ENCODE measurements around the gene DHX34. TPM values are rescaled to one million over a fixed set of nuclear protein-coding genes. Genes with fewer than 3 reads are reported as not detected.
"Not testable (repeated sequence)": the region's sequence is repeated elsewhere in the genome, so short reads cannot be mapped to it uniquely, and the experiment has no call there.

The DHX34 gene
- total and polyA plus RNA-seq, 4 donors: 1.5 to 14.6 (median 9.6) TPM

DNA sequence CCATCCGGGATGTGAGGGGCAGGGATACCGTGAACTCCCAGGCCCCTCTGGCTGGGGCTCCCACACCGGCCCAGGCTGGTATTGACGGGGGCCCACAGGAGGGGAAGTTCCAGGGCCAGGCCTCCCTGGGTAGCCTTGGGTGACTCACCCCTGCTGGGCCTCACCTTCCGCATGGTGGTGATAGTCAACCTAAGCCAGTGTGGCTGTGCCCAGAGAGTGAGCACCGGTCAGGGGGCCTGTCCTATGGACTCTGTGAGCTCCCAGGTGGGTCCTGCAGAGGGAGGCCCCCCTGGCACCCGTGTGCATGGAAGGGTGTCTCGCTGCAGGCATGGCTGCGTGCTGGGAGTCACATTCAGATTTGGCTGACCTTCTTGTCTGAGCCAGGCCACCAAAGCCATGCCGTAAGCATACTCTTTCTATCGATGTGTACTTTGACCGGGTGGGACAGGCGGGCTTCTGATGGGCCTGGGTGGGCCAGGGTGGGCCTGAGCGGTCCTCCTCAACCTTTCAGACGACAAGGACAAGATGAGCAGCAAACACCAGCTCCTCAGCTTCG, 27.6 kb downstream of the DHX34 start:
- no peak for DNase-seq
- Histone ChIP-seq H3K4me1 (ENCODE audit: control insufficient read depth in 1 of 2, insufficient read depth in 2 of 2, low read length in 2 of 2) (no peaks in the 10 kb centered on the region), H3K9me3 (ENCODE audit: control insufficient read depth, low read length) (no peaks in the 10 kb centered on the region), H3K4me3 (ENCODE audit: low read length in 2 of 2) (no peak overlapping the region), H3K27ac (ENCODE audit: low read depth in 1 of 2, low read length in 2 of 2) (no peak overlapping the region), H3K36me3 (ENCODE audit: control insufficient read depth in 1 of 2, insufficient read depth in 2 of 2, low read length in 1 of 2) (peaks cover 9 to 12% of the 10 kb centered on the region in 2 donors), H3K27me3 (ENCODE audit: control insufficient read depth in 1 of 2, insufficient read depth in 2 of 2, low read length in 1 of 2) (no peaks in the 10 kb centered on the region)
- ATAC-seq (ENCODE audit: low FRiP score): no peak
- intact Hi-C loops (cut with DNase I): no loop called here
- WGBS, 2 donors: 86 to 92% methylated on average over 16 of the region's 16 CpGs

DNA sequence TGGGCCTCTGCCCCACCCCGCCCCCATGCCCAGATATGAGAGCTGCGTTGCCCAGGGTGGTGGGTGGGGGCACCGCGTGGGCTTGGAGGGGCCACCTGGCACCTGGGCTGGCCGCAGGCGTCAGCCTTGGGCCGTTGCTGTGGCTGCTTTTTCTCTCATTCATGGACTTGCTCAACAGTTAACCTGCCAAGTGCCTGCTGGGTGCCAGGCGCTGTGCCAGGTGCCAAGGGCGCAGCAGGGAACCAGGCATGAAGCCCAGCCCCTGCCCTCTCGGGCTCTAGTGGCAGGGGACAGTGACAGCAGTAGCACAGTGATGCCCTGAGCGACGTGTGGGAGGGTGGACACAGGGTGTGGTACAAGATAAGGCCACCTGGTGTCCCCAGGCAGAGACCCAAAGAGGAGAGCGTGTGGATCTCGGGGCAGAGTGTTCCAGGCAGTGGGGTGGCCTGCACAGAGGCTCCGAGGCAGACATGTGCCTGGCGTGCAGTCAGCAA, 28.1 kb downstream of the DHX34 start:
- Histone ChIP-seq H3K27ac (ENCODE audit: low read depth in 1 of 2, low read length in 2 of 2) (no peak overlapping the region), H3K4me1 (ENCODE audit: control insufficient read depth in 1 of 2, insufficient read depth in 2 of 2, low read length in 2 of 2) (no peaks in the 10 kb centered on the region), H3K4me3 (ENCODE audit: low read length in 2 of 2) (no peak overlapping the region), H3K9me3 (ENCODE audit: control insufficient read depth, low read length) (no peaks in the 10 kb centered on the region), H3K36me3 (ENCODE audit: control insufficient read depth in 1 of 2, insufficient read depth in 2 of 2, low read length in 1 of 2) (peaks cover 9 to 16% of the 10 kb centered on the region in 2 donors), H3K27me3 (ENCODE audit: control insufficient read depth in 1 of 2, insufficient read depth in 2 of 2, low read length in 1 of 2) (no peaks in the 10 kb centered on the region)
- 33 to 36% methylated on average over 16 of the region's 16 CpGs for WGBS, 2 donors
- intact Hi-C loops (cut with DNase I): no loop called here
- ATAC-seq (ENCODE audit: low FRiP score): no peak
- DNase-seq: no peak

DNA sequence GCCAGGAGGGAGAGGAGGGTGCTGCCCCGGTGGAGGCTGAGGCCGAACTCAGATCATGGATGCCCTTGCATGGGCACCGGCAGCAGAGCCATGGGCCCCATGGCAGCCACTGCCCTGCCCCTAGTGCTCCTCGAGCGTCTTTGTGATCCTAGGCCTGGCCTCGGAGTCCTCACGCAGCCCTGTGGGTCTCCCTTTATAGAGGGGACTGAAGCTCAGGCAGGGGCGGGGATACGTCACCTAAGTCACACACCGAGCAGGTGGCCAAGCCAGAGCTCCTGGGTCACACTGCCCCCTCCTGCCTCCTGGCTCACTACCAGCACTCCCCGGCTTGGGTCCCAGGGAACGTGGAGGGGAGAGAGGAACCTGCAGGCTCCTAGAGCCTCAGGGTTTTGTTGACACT, 28.7 kb downstream of the DHX34 start:
- WGBS, 2 donors: 60 to 67% methylated on average over 12 of the region's 12 CpGs
- ATAC-seq (ENCODE audit: low FRiP score): no peak
- no peak overlapping the region for H3K27ac ChIP-seq (ENCODE audit: low read depth in 1 of 2, low read length in 2 of 2)

DNA sequence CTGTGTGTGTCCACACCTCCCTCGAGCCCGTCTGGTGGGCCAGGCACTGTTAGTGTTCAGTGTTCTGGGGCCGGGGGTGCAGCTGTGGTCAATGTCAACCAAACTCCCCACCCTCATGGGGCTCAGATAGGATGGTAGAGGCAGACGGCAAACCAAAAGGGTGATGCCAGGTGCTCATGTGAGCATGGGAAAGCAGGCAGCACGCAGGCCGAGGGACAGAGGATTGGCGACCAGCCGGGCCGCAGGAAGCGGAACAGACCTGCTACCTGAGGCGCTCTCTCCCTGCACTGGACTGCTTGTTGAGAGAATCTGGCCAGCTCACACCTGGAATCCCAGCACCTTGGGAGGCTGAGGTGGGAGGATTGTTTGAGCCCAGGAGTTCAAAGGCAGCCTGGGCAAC, 29.1 kb downstream of the DHX34 start:
- no peak overlapping the region for H3K4me3 ChIP-seq (ENCODE audit: low read length in 2 of 2)
- intact Hi-C loops (cut with DNase I): no loop called here
- H3K9me3 ChIP-seq (ENCODE audit: control insufficient read depth, low read length): no peaks in the 10 kb centered on the region
- H3K4me1 ChIP-seq (ENCODE audit: control insufficient read depth in 1 of 2, insufficient read depth in 2 of 2, low read length in 2 of 2): no peaks in the 10 kb centered on the region
- ATAC-seq (ENCODE audit: low FRiP score) (no peak), DNase-seq (no peak)
- 92 to 95% methylated on average over 11 of the region's 11 CpGs for WGBS, 2 donors
- H3K36me3 ChIP-seq (ENCODE audit: control insufficient read depth in 1 of 2, insufficient read depth in 2 of 2, low read length in 1 of 2): peaks cover 9 to 17% of the 10 kb centered on the region in 2 donors
- no peaks in the 10 kb centered on the region for H3K27me3 ChIP-seq (ENCODE audit: control insufficient read depth in 1 of 2, insufficient read depth in 2 of 2, low read length in 1 of 2)
- no peak overlapping the region for H3K27ac ChIP-seq (ENCODE audit: low read depth in 1 of 2, low read length in 2 of 2)

More for the DNA sequence above, 28.7 kb downstream of the DHX34 start:
- no peak overlapping the region for H3K4me3 ChIP-seq (ENCODE audit: low read length in 2 of 2)
- intact Hi-C loops (cut with DNase I): no loop called here
- H3K9me3 ChIP-seq (ENCODE audit: control insufficient read depth, low read length): no peaks in the 10 kb centered on the region
- DNase-seq: no peak
- no peaks in the 10 kb centered on the region for H3K4me1 ChIP-seq (ENCODE audit: control insufficient read depth in 1 of 2, insufficient read depth in 2 of 2, low read length in 2 of 2)
- peaks cover 9 to 17% of the 10 kb centered on the region in 2 donors for H3K36me3 ChIP-seq (ENCODE audit: control insufficient read depth in 1 of 2, insufficient read depth in 2 of 2, low read length in 1 of 2)
- H3K27me3 ChIP-seq (ENCODE audit: control insufficient read depth in 1 of 2, insufficient read depth in 2 of 2, low read length in 1 of 2): no peaks in the 10 kb centered on the region

DNA sequence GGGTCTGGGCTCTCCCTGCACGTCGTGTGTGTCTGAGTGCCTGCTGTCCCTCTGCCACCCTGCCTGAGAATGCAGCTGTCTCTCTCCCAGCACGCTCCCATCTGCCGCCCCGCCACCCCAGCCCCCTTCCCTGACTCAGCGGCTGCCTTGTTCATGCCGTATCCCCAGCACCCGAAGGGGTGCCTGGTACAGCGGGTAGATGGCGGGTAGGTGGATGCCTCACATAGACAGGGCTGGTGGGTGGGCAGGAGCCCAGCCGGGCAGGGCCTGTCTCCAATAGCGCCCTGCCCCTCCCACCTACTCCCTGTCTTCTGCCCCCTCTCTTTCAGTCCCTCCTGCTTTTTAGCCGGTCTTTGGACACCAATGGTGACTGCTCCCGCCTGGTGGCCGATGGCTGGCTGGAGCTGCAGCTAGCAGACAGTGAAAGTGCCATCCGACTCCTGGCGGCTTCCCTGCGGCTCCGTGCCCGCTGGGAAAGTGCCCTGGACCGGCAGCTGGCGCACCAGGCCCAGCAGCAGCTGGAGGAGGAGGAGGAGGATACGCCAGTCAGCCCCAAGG, 30.3 kb downstream of the DHX34 start:
- 94 to 95% methylated on average over 22 to 23 of the region's 23 CpGs for WGBS, 2 donors

DNA sequence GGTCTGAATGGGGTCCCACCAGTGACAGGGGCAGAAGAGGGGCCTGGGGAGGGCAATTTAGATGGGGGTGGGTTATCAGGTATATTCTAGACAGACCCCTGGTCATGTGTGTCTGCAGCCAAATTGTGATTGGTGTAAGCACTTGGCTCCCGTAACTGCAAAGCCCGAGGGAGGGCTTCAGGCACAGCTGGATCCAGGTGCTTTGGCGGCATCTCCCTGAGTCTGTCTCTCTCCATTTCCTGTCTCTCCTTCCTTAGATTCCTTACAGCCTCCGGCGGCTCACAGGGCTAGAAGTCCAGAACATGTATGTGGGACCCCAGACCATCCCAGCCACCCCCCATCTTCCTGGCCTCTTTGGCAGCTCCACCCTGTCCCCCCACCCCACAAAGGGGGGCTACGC, 31.4 kb downstream of the DHX34 start:
- no peak overlapping the region for H3K4me3 ChIP-seq (ENCODE audit: low read length in 2 of 2)
- no peaks in the 10 kb centered on the region for H3K9me3 ChIP-seq (ENCODE audit: control insufficient read depth, low read length)
- no peaks in the 10 kb centered on the region for H3K27me3 ChIP-seq (ENCODE audit: control insufficient read depth in 1 of 2, insufficient read depth in 2 of 2, low read length in 1 of 2)
- WGBS, 2 donors: 91 to 94% methylated on average over 6 of the region's 6 CpGs
- intact Hi-C loops (cut with DNase I): no loop called here
- DNase-seq (no peak), ATAC-seq (ENCODE audit: low FRiP score) (no peak)
- peaks cover 9 to 17% of the 10 kb centered on the region in 2 donors for H3K36me3 ChIP-seq (ENCODE audit: control insufficient read depth in 1 of 2, insufficient read depth in 2 of 2, low read length in 1 of 2)
- H3K4me1 ChIP-seq (ENCODE audit: control insufficient read depth in 1 of 2, insufficient read depth in 2 of 2, low read length in 2 of 2): no peaks in the 10 kb centered on the region
- H3K27ac ChIP-seq (ENCODE audit: low read depth in 1 of 2, low read length in 2 of 2): no peak overlapping the region

More for the DNA sequence above, 30.3 kb downstream of the DHX34 start:
- no peak overlapping the region for H3K27ac ChIP-seq (ENCODE audit: low read depth in 1 of 2, low read length in 2 of 2)
- H3K36me3 ChIP-seq (ENCODE audit: control insufficient read depth in 1 of 2, insufficient read depth in 2 of 2, low read length in 1 of 2): peaks cover 9 to 17% of the 10 kb centered on the region in 2 donors
- H3K4me1 ChIP-seq (ENCODE audit: control insufficient read depth in 1 of 2, insufficient read depth in 2 of 2, low read length in 2 of 2): no peaks in the 10 kb centered on the region
- H3K27me3 ChIP-seq (ENCODE audit: control insufficient read depth in 1 of 2, insufficient read depth in 2 of 2, low read length in 1 of 2): no peaks in the 10 kb centered on the region
- ATAC-seq (ENCODE audit: low FRiP score) (no peak), DNase-seq (no peak)
- intact Hi-C loops (cut with DNase I): no loop called here
- no peak overlapping the region for H3K4me3 ChIP-seq (ENCODE audit: low read length in 2 of 2)
- no peaks in the 10 kb centered on the region for H3K9me3 ChIP-seq (ENCODE audit: control insufficient read depth, low read length)

DNA sequence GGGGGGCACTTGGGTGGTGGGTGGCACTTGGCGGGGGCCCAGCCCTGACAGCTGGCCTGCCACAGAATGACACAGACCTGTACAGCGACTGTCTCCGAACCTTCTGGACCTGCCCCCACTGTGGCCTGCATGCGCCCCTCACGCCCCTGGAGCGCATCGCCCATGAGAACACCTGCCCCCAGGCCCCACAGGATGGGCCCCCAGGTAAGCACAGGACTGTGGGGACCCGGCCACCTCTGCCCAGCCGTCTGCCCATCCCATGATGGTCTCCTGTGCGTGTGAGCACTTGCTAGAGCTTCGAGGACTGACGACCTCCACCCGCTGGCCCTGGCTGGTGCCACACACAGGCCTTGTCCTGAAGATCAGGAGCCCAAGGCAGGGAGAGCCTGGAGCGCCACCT, 32.0 kb downstream of the DHX34 start:
- Histone ChIP-seq H3K27me3 (ENCODE audit: control insufficient read depth in 1 of 2, insufficient read depth in 2 of 2, low read length in 1 of 2) (no peaks in the 10 kb centered on the region), H3K36me3 (ENCODE audit: control insufficient read depth in 1 of 2, insufficient read depth in 2 of 2, low read length in 1 of 2) (peaks cover 9 to 17% of the 10 kb centered on the region in 2 donors), H3K27ac (ENCODE audit: low read depth in 1 of 2, low read length in 2 of 2) (no peak overlapping the region), H3K4me1 (ENCODE audit: control insufficient read depth in 1 of 2, insufficient read depth in 2 of 2, low read length in 2 of 2) (no peaks in the 10 kb centered on the region), H3K9me3 (ENCODE audit: control insufficient read depth, low read length) (no peaks in the 10 kb centered on the region), H3K4me3 (ENCODE audit: low read length in 2 of 2) (no peak overlapping the region)
- WGBS, 2 donors: 92 to 94% methylated on average over 13 to 14 of the region's 14 CpGs
- intact Hi-C loops (cut with DNase I): no loop called here
- ATAC-seq (ENCODE audit: low FRiP score) (no peak), DNase-seq (no peak)

DNA sequence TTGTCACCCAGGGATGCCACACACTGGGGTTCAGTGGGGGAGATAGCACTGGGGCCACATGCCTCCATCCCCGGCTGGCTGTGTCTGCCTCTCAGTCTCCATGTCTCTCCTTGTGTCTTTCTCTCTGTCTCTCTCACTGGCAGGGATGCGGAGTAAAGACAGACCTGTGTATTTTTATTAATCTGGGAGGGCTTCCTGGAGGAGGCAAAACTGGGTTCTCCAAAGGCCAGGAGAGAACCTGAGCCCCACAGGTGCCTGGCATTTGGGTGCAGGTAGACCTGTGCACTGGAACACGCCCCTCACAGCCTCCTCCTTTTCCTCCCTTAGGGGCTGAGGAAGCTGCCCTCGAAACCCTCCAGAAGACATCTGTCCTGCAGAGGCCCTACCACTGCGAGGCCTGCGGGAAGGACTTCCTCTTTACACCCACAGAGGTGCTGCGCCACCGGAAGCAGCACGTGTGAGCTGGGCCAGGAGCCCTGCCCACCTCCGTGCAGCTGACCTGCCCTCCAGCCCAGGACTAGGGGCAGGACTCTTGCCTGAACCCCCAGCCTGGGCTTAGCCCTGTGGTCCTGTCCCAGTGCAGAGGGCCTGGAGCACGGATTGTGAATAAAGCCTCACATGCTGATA, 32.7 kb downstream of the DHX34 start:
- Histone ChIP-seq H3K9me3 (ENCODE audit: control insufficient read depth, low read length) (no peaks in the 10 kb centered on the region), H3K4me3 (ENCODE audit: low read length in 2 of 2) (no peak overlapping the region), H3K4me1 (ENCODE audit: control insufficient read depth in 1 of 2, insufficient read depth in 2 of 2, low read length in 2 of 2) (no peaks in the 10 kb centered on the region), H3K27me3 (ENCODE audit: control insufficient read depth in 1 of 2, insufficient read depth in 2 of 2, low read length in 1 of 2) (no peaks in the 10 kb centered on the region), H3K36me3 (ENCODE audit: control insufficient read depth in 1 of 2, insufficient read depth in 2 of 2, low read length in 1 of 2) (peaks cover 9 to 17% of the 10 kb centered on the region in 2 donors), H3K27ac (ENCODE audit: low read depth in 1 of 2, low read length in 2 of 2) (no peak overlapping the region)
- 83 to 87% methylated on average over 11 of the region's 11 CpGs for WGBS, 2 donors
- intact Hi-C loops (cut with DNase I): no loop called here
- peak; percentile 21 for ATAC-seq (ENCODE audit: low FRiP score)
- DNase-seq: no peak

DNA sequence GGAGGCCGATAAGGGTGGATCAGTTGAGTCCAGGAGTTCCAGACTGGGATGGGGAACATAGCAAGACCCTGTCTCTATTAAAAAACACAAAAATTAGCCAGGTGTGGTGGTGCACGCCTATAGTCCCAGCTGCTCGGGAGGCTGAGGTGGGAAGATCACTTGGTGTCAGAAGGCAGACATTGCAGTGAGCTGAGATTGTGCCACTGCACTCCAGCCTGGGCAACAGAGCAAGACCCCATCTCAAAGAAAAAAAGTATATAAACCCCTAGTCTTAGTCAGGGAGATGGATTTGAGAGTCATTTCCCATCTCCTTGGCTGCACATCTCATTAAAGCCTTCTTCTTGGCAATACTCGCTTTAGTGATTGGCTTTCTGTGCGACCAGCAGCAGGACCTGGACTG, 34.8 kb downstream of the DHX34 start:
- ATAC-seq (ENCODE audit: low FRiP score); H3K4me1 ChIP-seq (ENCODE audit: control insufficient read depth in 1 of 2, insufficient read depth in 2 of 2, low read length in 2 of 2); H3K27ac ChIP-seq (ENCODE audit: low read depth in 1 of 2, low read length in 2 of 2); H3K4me3 ChIP-seq (ENCODE audit: low read length in 2 of 2); intact Hi-C loops (cut with DNase I); H3K27me3 ChIP-seq (ENCODE audit: control insufficient read depth in 1 of 2, insufficient read depth in 2 of 2, low read length in 1 of 2); DNase-seq; H3K9me3 ChIP-seq (ENCODE audit: control insufficient read depth, low read length): not testable (repeated sequence)
- peaks cover 9 to 12% of the 10 kb centered on the region in 2 donors for H3K36me3 ChIP-seq (ENCODE audit: control insufficient read depth in 1 of 2, insufficient read depth in 2 of 2, low read length in 1 of 2)
- WGBS, 2 donors: 86% methylated on average over 5 of the region's 5 CpGs

All from aorta (tissue), 5 donors.